ENCODE measurements around the gene TFG.

- TF ChIP-seq POLR2A (IDR thresholded peaks at IDR 0.05; ENCODE audit: low read depth, low read length) (no peak), EZH2 (IDR thresholded peaks at IDR 0.05; ENCODE audit: borderline replicate concordance, control insufficient read depth, low read depth, low read length) (no peak), EP300 (IDR thresholded peaks at IDR 0.05; ENCODE audit: borderline replicate concordance in 1 of 2, control insufficient read depth in 1 of 2, low read depth in 2 of 2, low read length in 2 of 2) (no peak), EGR1 (IDR thresholded peaks at IDR 0.05; ENCODE audit: borderline replicate concordance in 1 of 2, low read depth in 2 of 2, low read length in 2 of 2) (no peak), MAX (IDR thresholded peaks at IDR 0.05; ENCODE audit: low read depth, low read length) (no peak), BACH1 (IDR thresholded peaks at IDR 0.05; ENCODE audit: borderline replicate concordance) (no peak), PKNOX1 (IDR thresholded peaks at IDR 0.05) (no peak), NBN (IDR thresholded peaks at IDR 0.05) (no peak), LARP7 (IDR thresholded peaks at IDR 0.05) (no peak), POLR2AphosphoS2 (IDR thresholded peaks at IDR 0.05; ENCODE audit: low read depth, low read length) (no peak), SP1 (IDR thresholded peaks at IDR 0.05; ENCODE audit: low read depth, low read length) (no peak)
- TF ChIP-seq, protein P1, sequence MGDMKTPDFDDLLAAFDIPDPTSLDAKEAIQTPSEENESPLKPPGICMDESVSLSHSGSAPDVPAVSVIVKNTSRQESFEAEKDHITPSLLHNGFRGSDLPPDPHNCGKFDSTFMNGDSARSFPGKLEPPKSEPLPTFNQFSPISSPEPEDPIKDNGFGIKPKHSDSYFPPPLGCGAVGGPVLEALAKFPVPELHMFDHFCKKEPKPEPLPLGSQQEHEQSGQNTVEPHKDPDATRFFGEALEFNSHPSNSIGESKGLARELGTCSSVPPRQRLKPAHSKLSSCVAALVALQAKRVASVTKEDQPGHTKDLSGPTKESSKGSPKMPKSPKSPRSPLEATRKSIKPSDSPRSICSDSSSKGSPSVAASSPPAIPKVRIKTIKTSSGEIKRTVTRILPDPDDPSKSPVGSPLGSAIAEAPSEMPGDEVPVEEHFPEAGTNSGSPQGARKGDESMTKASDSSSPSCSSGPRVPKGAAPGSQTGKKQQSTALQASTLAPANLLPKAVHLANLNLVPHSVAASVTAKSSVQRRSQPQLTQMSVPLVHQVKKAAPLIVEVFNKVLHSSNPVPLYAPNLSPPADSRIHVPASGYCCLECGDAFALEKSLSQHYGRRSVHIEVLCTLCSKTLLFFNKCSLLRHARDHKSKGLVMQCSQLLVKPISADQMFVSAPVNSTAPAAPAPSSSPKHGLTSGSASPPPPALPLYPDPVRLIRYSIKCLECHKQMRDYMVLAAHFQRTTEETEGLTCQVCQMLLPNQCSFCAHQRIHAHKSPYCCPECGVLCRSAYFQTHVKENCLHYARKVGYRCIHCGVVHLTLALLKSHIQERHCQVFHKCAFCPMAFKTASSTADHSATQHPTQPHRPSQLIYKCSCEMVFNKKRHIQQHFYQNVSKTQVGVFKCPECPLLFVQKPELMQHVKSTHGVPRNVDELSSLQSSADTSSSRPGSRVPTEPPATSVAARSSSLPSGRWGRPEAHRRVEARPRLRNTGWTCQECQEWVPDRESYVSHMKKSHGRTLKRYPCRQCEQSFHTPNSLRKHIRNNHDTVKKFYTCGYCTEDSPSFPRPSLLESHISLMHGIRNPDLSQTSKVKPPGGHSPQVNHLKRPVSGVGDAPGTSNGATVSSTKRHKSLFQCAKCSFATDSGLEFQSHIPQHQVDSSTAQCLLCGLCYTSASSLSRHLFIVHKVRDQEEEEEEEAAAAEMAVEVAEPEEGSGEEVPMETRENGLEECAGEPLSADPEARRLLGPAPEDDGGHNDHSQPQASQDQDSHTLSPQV (IDR thresholded peaks at IDR 0.05): no peak
- TF ChIP-seq, protein P2, sequence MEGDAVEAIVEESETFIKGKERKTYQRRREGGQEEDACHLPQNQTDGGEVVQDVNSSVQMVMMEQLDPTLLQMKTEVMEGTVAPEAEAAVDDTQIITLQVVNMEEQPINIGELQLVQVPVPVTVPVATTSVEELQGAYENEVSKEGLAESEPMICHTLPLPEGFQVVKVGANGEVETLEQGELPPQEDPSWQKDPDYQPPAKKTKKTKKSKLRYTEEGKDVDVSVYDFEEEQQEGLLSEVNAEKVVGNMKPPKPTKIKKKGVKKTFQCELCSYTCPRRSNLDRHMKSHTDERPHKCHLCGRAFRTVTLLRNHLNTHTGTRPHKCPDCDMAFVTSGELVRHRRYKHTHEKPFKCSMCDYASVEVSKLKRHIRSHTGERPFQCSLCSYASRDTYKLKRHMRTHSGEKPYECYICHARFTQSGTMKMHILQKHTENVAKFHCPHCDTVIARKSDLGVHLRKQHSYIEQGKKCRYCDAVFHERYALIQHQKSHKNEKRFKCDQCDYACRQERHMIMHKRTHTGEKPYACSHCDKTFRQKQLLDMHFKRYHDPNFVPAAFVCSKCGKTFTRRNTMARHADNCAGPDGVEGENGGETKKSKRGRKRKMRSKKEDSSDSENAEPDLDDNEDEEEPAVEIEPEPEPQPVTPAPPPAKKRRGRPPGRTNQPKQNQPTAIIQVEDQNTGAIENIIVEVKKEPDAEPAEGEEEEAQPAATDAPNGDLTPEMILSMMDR (IDR thresholded peaks at IDR 0.05 in 2 of 3, conservative IDR thresholded peaks at IDR 0.05 in 1 of 3; ENCODE audit: control insufficient read depth in 2 of 3, extremely low read depth in 1 of 3, insufficient read depth in 1 of 3, low read depth in 3 of 3, low read length in 3 of 3): no peak
- TF ChIP-seq, protein P3, sequence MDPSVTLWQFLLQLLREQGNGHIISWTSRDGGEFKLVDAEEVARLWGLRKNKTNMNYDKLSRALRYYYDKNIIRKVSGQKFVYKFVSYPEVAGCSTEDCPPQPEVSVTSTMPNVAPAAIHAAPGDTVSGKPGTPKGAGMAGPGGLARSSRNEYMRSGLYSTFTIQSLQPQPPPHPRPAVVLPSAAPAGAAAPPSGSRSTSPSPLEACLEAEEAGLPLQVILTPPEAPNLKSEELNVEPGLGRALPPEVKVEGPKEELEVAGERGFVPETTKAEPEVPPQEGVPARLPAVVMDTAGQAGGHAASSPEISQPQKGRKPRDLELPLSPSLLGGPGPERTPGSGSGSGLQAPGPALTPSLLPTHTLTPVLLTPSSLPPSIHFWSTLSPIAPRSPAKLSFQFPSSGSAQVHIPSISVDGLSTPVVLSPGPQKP (IDR thresholded peaks at IDR 0.05; ENCODE audit: low read depth, low read length): no peak
Measured at GRCh38 chr3:100760377-100760776, 51.1 kb downstream of the TFG start.
